GM12874 (cell line): Measurements from ENCODE around the gene TRIM6.

Source experiments
- TF ChIP-seq, protein P1 (sequence below): IDR thresholded peaks from 2 replicates; pipeline ENCODE4 v1.5.1; 2011; ENCODE audit warnings: low read depth, mild to moderate bottlenecking, control low read depth, low read length, moderate library complexity; ENCODE audit not compliant: insufficient read depth

Gene TRIM6

DNA sequence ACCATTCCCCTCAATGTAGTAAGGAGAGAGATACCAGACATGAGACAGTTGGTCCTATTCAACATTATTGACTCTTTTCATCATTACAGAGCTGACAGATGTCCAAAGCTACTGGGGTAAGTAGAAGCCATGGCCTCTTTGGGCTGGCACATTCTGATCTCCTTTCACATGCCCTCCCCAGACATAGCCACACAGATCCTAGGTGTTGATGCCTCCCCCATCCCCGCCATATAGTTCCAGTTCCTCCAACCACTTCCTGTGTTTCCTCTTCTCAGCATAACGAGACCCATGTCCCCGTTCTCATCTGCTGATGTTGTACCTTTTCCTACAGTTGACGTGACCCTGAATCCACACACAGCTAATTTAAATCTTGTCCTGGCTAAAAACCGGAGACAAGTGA lies 14.0 kb downstream of the TRIM6 start:
- TF ChIP-seq, protein P1, sequence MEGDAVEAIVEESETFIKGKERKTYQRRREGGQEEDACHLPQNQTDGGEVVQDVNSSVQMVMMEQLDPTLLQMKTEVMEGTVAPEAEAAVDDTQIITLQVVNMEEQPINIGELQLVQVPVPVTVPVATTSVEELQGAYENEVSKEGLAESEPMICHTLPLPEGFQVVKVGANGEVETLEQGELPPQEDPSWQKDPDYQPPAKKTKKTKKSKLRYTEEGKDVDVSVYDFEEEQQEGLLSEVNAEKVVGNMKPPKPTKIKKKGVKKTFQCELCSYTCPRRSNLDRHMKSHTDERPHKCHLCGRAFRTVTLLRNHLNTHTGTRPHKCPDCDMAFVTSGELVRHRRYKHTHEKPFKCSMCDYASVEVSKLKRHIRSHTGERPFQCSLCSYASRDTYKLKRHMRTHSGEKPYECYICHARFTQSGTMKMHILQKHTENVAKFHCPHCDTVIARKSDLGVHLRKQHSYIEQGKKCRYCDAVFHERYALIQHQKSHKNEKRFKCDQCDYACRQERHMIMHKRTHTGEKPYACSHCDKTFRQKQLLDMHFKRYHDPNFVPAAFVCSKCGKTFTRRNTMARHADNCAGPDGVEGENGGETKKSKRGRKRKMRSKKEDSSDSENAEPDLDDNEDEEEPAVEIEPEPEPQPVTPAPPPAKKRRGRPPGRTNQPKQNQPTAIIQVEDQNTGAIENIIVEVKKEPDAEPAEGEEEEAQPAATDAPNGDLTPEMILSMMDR, result no peak

DNA sequence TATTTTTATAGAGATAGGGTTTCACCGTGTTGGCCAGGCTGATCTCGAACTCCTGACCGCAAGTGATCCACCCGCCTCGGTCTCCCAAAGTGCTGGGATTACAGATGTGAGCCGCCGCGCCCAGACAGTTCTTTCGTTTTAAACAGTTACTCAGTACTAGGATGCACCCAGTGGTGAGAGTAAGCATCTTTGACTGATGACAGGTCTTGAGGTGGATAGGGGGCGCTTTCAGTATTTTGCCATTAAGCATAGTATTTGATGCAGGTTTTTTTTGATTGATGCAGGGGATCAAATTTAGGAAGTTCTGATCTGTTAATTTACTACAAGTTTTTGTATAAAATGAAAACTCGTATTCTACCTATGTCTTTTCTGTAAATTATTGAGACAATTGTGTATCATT lies 15.2 kb downstream of the TRIM6 start:
- TF ChIP-seq, protein P1, result no peak

DNA sequence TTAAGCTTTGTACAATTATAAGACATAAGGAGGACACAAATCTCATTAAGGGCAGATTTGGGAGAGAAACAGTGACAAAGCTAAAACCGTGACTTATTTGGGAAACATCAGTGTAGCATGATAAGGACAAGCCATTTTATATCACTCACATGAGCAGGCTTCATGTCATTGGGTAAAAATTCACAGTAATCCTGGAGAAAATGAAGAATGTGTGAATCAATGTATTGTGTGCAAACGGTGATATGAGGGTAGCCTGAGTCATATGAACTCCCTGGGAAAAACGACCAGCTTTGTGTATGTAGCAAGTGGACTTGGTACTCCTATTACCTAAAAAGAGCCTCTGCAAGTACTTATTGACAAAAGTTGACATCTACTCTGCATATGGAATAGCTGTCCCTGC lies 22.4 kb downstream of the TRIM6 start:
- TF ChIP-seq, protein P1, result no peak

DNA sequence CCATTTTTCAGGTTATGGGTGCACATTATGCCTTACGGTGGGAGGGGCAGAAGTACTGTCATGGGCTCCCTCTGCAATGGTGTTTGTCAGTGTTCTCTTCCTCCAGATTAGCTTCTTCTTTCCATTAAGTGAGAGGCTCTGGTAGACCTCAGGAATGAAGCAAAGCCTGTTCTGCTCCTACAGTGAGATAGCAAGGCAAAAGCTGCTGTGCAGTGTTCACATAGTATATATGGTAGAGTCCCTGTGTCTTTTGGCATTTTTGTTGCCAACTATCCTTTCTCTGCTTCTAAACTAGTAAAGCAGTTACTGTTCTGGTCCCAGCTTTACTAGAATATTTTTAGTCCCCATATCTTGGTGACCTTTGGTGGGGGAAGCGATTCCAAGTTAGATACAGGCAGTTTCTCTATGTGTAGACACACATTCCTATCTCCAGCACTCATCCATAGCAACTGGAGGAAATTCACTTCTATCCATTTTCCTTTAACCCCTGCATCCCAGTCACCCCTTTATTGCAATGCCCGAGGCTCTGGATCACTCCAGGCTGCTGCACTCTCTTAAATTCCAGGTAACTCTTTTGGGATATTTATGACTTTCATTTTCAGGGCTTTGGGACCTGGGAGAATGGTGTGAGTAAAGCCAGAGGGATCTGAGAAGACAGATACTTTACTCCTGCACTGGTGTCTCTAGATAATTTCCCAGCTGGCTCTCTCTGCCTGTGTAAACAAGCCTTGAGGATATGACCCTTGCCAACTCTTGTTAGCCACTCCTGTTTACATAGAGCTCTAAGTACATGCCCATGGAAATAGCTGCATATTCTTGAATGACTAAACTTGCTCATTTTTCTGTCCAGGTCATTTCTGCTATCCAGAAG lies 24.4 kb downstream of the TRIM6 start:
- TF ChIP-seq, protein P1, result no peak

DNA sequence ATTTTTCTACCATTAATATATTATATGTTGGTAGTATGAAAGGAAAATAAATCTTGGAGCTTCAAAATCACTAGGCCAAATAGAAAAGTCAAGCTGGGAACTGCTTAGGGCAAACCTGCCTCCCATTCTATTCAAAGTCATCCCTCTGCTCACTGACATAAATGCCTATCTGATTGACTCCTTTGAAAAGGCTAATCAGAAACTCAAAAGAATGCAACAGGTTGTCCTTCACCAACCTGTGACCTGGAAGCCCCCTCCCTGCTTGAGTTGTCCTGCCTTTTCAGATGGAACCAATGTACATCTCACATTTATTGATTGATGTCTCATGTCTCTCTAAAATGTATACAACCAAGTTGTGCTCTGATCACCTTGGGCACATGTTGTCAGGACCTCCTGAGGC lies 25.1 kb downstream of the TRIM6 start:
- TF ChIP-seq, protein P1, result no peak

DNA sequence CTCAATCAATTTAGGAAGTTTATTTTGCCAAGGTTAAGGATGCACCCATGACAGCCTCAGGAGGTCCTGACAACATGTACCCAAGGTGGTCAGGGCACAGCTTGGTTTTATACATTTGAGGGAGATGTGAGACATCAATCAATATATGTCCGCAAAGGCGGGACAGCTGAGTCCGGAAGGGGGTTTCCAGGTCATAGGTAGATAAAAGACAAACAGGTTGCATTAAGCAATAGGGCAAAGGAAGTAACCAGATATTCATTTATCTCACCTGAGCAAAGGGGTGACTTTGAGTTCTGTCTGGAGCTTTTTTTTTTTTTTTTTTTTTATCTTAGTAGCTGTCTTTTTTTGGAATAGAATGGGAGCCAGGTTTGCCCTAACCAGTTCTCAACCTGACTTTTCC lies 26.4 kb downstream of the TRIM6 start:
- TF ChIP-seq, protein P1, result no peak

DNA sequence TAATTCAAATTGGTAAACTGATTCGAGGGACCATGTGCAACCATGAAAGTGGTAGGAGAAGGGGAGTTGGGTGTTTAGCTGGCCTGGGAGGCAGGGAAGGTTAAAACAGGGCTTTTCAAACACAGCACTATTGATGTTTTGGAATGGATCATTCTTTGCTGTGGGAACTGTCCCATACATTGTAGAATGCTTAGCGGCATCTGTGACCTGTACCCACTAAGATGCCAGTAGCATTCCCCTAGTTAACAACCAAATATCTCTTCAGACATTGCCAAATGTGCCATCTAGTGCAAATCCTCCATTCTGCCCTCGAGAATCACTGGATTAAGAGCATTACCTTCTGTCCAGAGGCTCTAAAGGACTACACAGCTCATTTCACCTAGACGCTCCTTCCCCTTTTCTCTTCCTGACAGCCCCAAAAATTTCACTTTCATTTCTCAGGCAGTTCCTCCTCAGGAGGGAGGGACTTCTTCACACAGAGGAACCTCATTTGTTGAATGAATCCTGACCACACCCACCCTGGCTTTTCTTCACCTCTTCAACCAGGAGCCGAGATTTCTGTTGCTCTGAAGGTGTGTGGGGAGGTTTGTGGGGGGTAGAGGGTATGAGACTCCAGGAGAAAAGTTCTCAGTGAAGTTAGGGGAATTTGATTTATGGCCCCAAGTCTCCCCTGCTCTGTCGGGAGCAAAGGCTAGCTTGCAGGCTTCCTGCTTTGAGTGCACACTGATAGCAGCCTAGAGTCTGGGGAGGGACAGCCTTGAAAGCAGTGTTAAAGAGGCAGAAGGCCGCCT lies 28.2 kb downstream of the TRIM6 start, which contains the start of gene TRIM34:
Gene TRIM34, plus strand, starts transcription at position 513 of the 791 bp plus-strand sequence. CDS start 7,331 bp downstream, outside the sequence.
- TF ChIP-seq, protein P1, result no peak
